Measurements from ENCODE around the gene MAGEC2. TPM values are rescaled to one million over a fixed set of nuclear protein-coding genes. Genes with fewer than 3 reads are reported as not detected.

MAGEC2 gene, protein sequence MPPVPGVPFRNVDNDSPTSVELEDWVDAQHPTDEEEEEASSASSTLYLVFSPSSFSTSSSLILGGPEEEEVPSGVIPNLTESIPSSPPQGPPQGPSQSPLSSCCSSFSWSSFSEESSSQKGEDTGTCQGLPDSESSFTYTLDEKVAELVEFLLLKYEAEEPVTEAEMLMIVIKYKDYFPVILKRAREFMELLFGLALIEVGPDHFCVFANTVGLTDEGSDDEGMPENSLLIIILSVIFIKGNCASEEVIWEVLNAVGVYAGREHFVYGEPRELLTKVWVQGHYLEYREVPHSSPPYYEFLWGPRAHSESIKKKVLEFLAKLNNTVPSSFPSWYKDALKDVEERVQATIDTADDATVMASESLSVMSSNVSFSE
- total RNA-seq = not detected
- not detected for polyA plus RNA-seq
- long read RNA-seq, donor 1 = 0 reads
- long read RNA-seq, donor 2 = 0 reads

DNA sequence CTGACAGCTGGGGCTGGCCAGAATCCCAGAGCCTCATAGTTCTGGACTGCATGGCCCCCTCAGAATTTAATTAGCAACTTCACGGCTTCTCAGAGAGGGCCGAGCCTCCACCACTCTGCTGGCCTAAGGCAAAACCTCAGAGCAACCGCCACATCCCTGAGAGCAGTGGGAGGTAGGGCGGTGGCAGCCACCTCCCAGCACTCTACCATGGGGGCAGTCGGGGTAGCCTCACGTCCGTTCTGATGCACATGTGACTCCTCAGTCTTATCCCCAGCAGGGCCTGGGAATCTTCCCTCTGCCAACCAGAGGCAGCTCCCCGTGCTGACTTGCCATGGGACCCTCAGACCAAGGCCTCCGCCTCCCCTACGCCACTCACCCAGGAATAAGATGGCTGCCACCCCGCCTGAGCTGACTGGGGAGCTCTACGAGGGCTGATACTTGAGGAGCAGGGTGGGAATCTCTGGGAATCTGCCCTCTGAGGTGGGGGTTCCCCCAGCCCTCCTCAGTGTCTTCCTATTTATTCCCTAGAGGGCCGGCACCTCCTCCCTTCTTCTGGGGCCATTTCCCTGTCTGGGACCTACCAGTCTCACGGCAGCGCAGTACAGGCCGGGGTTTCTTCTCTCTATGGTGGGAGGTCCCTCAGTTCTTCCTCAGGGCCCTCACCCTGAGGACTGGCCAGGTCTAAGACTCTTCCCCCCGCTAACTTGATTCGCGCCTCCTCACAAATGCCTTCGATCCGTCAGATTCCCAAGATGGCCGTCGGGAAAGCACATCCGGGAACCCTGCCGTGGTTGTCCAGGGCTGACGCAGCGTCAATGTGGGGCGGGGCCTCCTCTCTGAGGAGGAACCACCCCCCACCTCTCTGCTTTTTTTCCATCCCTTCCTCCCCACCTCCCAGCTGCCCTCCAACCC is at the start of gene MAGEC2:
TSS of gene MAGEC2 (minus strand) at position 769 of the 912 bp plus-strand sequence. CDS start 1,303 bp downstream, outside the sequence.
- Histone ChIP-seq H3K4me1 (no peaks in the 10 kb centered on the region), H3K36me3 (no peaks in the 10 kb centered on the region), H3K27me3 (replicated peaks in 1 of 7) (no peaks in the 10 kb centered on the region), H3K9me3 (peaks cover 0 to 4% (median 0%) of the 10 kb centered on the region in 8 donors), H3K4me3 (no peak within 1 kb of the TSS), H3K27ac (no peak within 1 kb of the TSS)
- intact Hi-C loops (cut with DNase I; ENCODE audit: low total_unique reads) = no loop called here
- TF ChIP-seq POLR2A (IDR thresholded peaks at IDR 0.05) (no peak), POLR2AphosphoS5 (IDR thresholded peaks at IDR 0.05) (no peak)
- 86 to 96% (median 91%) methylated on average over 23 to 28 of the region's 28 CpGs for WGBS, 5 donors
- DNase-seq = no peak

DNA sequence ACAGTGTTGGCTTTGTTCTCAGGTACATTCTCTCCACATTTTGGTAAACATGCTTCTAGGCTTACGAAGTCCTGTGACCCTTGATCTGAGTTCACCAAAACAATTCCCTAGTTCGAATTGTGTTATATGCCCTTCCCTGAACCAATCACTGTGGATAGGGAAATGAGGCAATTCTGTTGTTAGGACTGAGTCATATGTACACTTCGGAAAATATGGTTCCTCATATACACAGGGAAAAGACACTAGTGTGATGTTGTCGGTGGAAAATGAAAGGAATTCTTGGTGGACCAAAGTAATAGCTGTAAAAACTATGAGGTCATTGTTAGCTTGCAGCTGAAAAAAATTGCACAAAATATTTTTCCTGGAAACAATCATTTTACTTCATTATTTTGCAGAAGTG is 46.6 kb upstream of the MAGEC2 start:
- H3K27me3 ChIP-seq (replicated peaks in 1 of 7) = no peaks in the 10 kb centered on the region
- intact Hi-C loops (cut with DNase I; ENCODE audit: low total_unique reads) = no loop called here
- H3K27ac ChIP-seq = no peak overlapping the region
- DNase-seq = no peak
- TF ChIP-seq POLR2A (IDR thresholded peaks at IDR 0.05) (no peak), POLR2AphosphoS5 (IDR thresholded peaks at IDR 0.05) (no peak)
- TF ChIP-seq, protein P1, sequence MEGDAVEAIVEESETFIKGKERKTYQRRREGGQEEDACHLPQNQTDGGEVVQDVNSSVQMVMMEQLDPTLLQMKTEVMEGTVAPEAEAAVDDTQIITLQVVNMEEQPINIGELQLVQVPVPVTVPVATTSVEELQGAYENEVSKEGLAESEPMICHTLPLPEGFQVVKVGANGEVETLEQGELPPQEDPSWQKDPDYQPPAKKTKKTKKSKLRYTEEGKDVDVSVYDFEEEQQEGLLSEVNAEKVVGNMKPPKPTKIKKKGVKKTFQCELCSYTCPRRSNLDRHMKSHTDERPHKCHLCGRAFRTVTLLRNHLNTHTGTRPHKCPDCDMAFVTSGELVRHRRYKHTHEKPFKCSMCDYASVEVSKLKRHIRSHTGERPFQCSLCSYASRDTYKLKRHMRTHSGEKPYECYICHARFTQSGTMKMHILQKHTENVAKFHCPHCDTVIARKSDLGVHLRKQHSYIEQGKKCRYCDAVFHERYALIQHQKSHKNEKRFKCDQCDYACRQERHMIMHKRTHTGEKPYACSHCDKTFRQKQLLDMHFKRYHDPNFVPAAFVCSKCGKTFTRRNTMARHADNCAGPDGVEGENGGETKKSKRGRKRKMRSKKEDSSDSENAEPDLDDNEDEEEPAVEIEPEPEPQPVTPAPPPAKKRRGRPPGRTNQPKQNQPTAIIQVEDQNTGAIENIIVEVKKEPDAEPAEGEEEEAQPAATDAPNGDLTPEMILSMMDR (IDR thresholded peaks at IDR 0.05 in 8 of 11, conservative IDR thresholded peaks at IDR 0.05 in 3 of 11) = no peak
- no peaks in the 10 kb centered on the region for H3K36me3 ChIP-seq
- no peaks in the 10 kb centered on the region for H3K9me3 ChIP-seq
- H3K4me3 ChIP-seq = no peak overlapping the region
- 73 to 77% (median 74%) methylated on average over 4 of the region's 4 CpGs for whole genome bisulfite sequencing, 5 donors
- no peaks in the 10 kb centered on the region for H3K4me1 ChIP-seq

DNA sequence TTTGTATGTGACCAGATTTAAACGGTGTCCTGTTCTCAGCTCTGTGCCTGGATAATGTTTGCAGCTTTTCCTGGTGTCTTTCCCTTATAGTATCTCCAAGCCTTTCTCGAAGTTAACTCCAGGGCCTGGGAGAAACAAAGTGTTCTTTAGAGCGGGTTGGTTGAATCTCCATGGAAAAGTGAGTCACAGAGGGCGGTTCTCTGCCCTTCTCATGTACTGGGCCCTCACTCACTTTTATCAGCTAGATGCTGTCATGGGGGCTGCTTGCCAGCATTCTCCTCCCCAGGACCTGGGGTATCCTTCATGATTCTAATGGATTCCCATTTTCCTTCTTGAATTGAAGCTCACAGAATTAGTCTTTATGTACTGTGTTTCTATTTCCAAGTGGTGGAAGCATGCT is 46.1 kb upstream of the MAGEC2 start:
- H3K9me3 ChIP-seq = no peaks in the 10 kb centered on the region
- 66 to 84% (median 77%) methylated on average over 4 of the region's 4 CpGs for WGBS, 5 donors
- no peak overlapping the region for H3K27ac ChIP-seq
- H3K4me1 ChIP-seq = no peaks in the 10 kb centered on the region
- DNase-seq = no peak
- no peak overlapping the region for H3K4me3 ChIP-seq
- TF ChIP-seq, protein P1 (IDR thresholded peaks at IDR 0.05 in 8 of 11, conservative IDR thresholded peaks at IDR 0.05 in 3 of 11) = no peak
- no peaks in the 10 kb centered on the region for H3K36me3 ChIP-seq
- H3K27me3 ChIP-seq (replicated peaks in 1 of 7) = no peaks in the 10 kb centered on the region
- intact Hi-C loops (cut with DNase I; ENCODE audit: low total_unique reads) = no loop called here

DNA sequence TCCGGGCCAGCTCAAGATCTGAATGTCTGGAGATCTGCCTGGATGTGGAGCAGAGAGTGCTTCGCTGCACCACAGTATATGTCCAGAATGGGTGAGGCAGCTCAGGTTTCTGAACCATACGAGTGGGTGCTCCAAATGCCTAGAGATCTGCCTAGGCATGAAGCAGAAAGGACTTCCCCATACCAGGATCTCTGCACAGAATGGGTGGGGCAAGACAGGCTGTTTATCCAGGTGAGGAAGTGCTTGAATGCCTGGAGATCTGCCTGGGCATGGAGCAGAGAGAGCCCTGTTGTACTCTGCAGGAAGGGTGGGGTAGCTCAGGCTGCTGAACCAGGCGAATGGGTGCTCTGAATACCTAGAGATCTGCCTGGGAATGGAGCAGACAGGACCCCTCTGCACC is 45.4 kb upstream of the MAGEC2 start:
- TF ChIP-seq, protein P1 (IDR thresholded peaks at IDR 0.05 in 8 of 11, conservative IDR thresholded peaks at IDR 0.05 in 3 of 11) = no peak
- TF ChIP-seq POLR2A (IDR thresholded peaks at IDR 0.05) (no peak), POLR2AphosphoS5 (IDR thresholded peaks at IDR 0.05) (no peak)
- intact Hi-C loops (cut with DNase I; ENCODE audit: low total_unique reads) = no loop called here
- Histone ChIP-seq H3K9me3 (no peaks in the 10 kb centered on the region), H3K27me3 (replicated peaks in 1 of 7) (no peaks in the 10 kb centered on the region), H3K4me3 (no peak overlapping the region), H3K27ac (no peak overlapping the region), H3K36me3 (no peaks in the 10 kb centered on the region), H3K4me1 (no peaks in the 10 kb centered on the region)
- DNase-seq = no peak
- 64 to 88% (median 79%) methylated on average over 3 to 4 of the region's 4 CpGs for WGBS, 5 donors
